GM13976 (cell line): Measurements from ENCODE around the gene NSMCE4A.
"Not testable (repeated sequence)": the region's sequence is repeated elsewhere in the genome, so short reads cannot be mapped to it uniquely, and the experiment has no call there.

Experiments
- DNase-seq: peaks from one replicate; pipeline ENCODE4 v3.0.0; 2012; ENCODE audit warnings: low spot score
- in situ Hi-C: fragments of 300-500 bp; cut with MboI; formaldehyde crosslinking; loops from one replicate; pipeline ENCODE4 v1.12.0; 2022; ENCODE audit warnings: low sequenced_read_pairs, mixed read lengths, inconsistent platforms; ENCODE audit not compliant: unreplicated experiment
- TF ChIP-seq, protein P1 (sequence below): IDR thresholded peaks from 2 replicates; pipeline ENCODE4 v1.5.1; 2012; ENCODE audit warnings: borderline replicate concordance, mild to moderate bottlenecking; ENCODE audit not compliant: insufficient read depth; ENCODE audit errors: extremely low read depth, missing control alignments, control extremely low read depth

The NSMCE4A gene

DNA sequence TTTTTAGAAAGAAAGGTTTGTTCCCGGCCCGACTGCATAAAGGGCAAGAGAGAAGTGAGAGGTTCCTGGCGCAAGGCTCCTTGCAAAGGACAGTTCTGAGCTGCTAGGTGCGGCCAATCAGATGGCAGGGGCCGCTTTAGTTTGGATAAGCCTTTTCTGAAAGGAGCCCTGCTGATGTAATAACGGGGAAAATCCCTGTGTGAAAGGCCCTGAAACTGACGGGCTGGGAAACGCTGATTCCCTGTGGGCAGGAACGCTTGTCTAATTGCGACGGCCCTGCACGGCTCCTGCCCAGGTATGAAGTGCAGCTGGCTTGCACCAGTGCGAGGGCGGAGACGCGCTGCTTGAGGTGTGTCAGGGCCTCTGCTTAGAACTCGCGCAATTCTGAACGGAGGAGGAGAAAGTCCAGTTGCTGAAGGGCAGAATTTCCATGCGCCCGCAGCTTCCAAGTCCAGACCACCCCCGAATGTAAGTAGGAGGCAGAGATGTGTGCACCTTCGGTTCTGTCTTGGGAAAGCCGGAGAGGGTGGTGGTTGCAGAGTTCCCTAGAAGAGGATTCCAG, 44.5 kb upstream of the NSMCE4A start:
- TF ChIP-seq, protein P1, sequence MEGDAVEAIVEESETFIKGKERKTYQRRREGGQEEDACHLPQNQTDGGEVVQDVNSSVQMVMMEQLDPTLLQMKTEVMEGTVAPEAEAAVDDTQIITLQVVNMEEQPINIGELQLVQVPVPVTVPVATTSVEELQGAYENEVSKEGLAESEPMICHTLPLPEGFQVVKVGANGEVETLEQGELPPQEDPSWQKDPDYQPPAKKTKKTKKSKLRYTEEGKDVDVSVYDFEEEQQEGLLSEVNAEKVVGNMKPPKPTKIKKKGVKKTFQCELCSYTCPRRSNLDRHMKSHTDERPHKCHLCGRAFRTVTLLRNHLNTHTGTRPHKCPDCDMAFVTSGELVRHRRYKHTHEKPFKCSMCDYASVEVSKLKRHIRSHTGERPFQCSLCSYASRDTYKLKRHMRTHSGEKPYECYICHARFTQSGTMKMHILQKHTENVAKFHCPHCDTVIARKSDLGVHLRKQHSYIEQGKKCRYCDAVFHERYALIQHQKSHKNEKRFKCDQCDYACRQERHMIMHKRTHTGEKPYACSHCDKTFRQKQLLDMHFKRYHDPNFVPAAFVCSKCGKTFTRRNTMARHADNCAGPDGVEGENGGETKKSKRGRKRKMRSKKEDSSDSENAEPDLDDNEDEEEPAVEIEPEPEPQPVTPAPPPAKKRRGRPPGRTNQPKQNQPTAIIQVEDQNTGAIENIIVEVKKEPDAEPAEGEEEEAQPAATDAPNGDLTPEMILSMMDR, result no peak
- DNase-seq, result no peak
- in situ Hi-C loops, result no loop called here

DNA sequence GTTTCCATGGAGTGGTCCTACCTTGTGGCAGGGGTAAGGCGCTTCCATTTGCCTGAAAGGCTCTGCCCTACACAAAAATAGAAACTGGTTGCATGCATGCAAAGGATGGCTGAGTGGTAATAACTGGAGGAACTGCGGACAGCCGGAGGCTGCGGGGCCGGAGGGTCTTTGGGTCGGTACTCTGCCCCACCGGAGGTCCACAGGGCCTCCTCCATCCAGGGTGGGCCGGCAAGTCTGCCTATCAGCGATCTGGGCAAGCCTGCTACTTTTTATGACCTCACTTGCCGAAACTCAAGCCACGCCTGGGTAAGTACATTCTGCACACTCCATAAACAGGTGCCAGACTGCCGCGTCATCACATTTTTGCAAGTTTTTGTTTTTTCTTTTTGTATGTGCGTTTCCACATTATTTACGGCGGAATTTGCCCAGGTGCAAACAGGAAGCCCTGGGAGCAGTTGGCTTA, 44.0 kb upstream of the NSMCE4A start:
- TF ChIP-seq, protein P1, result no peak
- no peak for DNase-seq
- in situ Hi-C loops, result no loop called here

DNA sequence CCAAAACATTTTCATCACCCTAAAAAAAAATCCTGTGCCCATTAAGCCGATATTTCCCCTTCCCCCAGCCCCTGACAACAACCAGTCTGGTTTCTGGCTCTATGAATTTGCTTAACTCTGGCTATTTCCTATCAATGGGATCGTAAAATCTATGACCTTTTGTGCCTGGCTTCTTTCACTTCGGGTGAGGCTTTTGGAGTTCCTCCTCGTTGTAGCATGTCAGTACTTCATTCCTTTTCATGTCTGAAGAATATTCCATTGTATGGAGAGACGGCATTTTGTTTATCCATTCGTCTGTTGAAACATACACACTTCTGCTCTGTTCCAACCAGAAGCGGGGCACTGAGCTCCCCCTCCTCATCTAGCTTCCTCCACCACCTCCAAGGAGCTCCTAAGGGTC, 43.5 kb upstream of the NSMCE4A start:
- in situ Hi-C loops, result no loop called here
- TF ChIP-seq, protein P1, result no peak
- no peak for DNase-seq

DNA sequence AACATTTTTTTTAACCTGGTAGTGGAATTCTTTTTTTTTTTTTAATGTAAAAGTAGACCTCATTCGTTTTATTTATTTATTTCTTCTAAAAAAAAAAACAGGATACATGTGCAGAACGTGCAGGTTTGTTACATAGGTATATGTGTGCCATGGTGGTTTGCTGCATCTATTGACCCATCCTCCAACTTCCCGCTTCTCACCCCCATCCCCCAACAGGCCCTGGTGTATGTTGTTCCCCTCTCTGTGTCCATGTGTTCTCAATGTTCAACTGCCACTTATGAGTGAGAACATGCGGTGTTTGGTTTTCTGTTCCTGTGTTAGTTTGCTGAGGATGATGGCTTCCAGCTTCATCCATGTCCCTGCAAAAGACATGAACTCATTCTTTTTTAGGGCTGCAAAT, 42.9 kb upstream of the NSMCE4A start:
- in situ Hi-C loops, DNase-seq: not testable (repeated sequence)

DNA sequence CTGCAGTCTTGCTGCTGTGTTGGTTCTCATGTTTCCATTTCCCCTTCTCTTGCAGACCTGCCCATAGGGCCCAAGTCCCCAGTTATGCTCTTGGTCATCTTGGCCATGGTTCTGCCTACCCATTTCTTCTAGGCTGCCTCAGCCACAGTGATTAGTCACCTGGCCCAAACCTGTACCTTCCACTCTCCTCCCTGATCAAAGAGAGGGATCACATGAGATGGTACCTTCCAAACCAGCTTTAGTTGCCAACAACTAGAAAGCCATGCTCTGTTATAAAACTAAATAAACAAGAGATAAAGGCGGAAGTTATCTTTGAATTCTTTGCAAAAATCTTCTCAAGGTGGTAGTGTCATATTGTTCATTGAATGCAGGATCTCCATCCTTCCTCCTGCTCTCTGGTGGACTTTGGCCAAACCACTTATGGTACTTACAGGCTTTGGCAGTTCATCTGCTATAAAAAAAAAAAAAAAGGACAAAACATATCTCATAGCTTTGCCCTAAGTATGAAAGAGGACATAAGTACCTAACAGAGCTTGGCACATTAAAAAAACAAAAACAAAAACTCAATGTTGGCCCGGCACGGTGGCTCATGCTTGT, 39.7 kb upstream of the NSMCE4A start:
- TF ChIP-seq, protein P1, result no peak
- in situ Hi-C loops, result no loop called here
- no peak for DNase-seq

DNA sequence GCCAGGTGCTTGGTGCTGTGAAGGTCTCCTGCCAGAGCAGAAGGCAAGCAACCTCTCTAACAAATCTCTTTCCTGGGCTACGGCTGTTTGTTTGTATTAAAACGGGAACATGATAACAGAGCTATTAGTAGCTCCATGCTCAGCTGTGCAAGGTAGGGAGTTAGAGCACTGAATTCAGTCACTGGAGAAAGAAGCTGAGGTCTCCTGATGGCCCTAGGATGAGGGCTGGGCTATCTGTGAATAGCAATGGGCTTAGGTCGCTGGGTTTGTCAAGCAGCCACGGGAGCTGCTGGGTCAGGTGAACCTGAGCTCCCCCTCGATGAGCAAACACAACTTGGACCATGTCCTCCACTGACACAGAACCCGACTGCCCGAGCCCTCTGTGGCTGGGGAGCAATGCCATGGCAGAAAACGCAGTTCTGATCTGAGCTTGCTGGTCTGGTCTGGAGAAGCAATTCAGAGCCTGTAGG, 38.3 kb upstream of the NSMCE4A start:
- TF ChIP-seq, protein P1, result no peak
- no peak for DNase-seq
- in situ Hi-C loops, result no loop called here

DNA sequence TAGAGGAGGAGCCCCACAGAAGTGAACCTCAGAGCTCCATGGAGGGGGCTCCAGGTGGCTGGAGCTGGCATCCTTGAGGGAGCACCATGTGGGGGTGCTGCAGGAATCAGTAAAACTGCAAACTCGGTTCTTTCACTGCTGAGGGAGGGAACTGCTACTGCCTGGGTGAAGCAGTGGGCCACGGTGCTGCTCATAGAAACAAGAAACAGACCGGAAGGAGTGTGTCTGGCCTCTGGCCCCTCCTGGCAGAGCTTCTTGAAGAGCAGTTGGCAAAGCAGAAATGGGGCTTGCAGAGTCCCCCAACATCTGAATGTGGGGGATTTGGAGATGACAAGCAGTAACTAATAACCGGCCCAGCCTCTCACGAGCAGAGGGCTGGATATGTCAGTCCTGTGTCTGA, 37.7 kb upstream of the NSMCE4A start:
- DNase-seq, result no peak
- TF ChIP-seq, protein P1, result no peak
- in situ Hi-C loops, result no loop called here
